ENCODE data around the gene UNC5A.

The UNC5A gene

DNA sequence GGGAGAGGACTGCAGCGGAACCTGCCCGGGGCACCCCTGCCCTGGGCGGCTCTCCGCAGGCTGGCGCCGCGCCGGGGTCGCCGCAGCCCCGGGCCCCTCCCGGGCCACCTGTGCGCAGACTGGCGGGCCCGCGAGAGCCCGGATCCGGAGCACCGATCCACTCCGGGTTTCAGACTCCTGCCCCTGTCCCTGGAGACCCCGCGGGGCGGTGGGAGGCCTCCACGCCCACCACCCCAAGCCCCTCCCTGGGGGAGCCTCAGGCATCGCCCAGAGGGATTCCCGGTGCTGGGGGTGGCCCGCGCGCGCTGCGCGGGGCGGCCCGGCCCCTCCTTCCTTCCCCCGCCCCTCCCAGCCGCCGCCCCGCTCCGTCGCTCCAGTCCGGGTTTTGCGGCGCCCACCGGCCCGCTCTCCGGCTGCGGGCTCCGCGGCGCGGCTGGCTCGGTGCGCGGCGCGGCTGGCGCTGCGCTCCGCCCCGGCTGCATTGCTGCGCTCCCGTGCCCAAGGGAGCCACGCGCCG lies at the start of gene UNC5A:
TSS of gene UNC5A (plus strand) at position 479 of the 517 bp plus-strand sequence. CDS start 192 bp downstream, outside the sequence.
- DNase-seq: no peak

DNA sequence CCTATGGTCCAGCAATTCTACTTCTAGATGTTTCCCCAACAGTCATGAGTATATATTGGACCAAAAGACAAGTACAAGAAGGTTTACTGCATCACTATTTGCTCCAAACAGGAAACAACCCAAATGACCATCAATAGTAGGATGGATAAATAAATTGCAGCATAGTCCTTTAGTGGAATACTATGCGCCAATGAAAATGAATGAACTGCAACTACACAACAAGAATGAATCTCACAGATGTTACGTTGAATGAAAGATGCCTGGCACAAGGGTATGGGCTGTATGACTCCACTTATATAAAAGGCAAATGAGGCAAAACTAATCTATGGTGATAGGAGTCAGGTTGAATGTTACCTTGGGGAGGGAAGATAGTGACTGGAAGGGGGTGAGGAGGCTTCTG lies 48.6 kb upstream of the UNC5A start:
- DNase-seq: no peak

DNA sequence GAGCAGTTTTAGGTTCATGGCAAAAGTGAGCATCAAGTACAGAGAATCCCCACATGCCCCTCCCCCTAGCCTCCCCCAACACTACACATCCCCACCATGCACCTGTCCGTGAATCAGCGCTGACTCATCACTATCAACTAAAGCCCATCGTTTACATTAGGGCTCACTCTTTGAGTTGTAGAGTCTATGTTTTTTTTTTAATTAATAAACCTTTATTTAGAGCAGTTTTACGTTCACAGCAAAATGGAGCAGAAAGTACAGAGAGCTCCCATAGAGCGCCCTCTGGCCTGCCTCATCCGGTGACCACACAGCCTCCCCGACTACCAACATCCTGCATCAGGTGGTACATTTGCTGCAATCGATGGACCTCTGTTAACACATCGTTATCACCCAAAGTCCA lies 47.9 kb upstream of the UNC5A start:
- no peak for DNase-seq

- DNase-seq: no peak
Measured at GRCh38 chr5:176765687-176766086, 44.7 kb upstream of the UNC5A start.

DNA sequence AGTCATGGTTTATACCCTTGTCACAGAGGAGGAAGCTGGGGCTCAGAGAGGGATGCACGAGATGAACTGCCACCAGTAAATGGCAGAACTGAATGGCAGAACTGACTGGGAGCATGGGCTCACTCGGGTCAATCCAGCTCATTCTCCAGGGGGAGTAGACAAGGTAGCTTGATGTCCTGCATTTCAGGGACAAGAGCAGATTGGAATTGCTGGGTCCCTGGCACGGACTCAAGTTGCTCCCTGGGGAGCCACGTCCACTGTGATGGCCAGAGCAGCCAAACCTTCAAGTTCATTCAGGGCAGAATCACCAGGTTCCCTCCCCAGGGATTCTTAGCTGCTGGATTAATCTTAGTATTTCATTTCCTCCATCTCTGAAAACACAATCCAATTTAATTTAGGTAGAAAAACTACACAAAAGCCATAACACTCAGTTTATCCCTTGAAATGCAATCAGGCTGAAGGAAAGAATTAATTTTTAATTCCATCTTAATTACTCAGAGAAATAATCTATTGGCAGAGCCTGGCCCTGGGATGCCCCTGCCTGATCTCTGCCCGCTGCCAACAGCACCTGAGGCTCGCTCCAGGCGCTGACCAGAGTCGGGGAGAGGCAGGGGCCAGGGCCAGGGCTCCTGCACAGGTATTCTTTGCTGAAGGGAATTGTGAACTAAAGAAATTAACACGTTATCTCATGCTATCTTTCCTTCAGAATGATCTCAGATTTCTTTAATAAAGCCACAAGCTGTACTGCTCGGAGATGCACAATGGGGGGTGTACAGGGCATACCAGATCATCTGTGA lies 42.0 kb upstream of the UNC5A start:
- DNase-seq: no peak

DNA sequence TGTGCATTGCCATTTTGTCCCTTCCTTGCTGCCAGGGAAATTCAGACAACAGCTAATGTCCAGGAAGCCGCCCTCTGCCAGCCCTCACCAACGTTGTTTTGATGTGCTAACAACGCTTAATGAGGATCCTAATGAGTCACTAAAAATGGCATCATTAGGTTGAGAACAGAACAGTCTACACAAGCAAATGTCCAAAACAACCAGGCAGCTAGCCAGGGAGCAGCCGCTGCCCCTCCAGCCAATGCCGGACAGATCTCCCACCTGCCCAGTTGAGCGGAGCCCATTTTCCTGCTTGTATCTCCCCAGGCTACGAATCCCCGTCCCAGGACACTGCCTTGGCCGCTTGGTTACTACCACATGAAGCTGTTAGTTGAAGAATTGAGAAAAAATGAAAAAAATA lies 40.4 kb upstream of the UNC5A start:
- DNase-seq: no peak

GRCh38 chr5:176770431-176770830 lies 39.9 kb upstream of the UNC5A start:
- no peak for DNase-seq

DNA sequence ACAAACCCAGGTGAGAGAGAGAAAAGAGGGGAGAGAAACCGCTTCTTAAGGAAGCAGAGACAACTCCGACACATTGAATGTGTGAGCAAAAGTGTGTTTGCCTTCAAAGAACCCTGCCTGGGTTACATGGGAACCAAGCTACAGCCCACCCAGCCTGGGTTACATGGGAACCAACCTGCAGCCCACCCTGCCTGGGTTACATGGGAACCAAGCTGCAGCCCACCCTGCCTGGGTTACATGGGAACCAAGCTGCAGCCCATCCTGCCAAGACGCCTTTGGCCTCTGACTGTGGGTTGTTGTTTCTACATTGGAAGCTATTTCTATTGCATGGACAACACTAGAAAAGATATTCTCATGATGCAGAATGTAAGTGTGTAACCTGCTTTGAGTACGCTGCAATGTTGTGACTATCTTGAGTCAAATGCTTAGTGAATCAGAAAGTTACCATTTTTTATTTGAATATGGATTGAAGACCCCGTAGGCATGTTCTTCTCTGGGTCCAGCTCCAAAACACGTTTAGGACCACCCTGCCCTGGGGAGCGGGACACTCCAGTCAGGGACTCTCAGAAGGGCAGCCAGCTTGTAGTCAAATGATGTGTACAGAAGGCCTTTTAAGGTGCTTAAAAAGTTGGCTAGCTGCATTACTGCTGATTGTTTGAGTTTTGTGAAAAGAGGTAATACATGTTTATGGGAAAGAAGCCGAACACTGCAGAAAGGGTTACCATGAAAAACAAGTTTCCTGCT lies 39.1 kb upstream of the UNC5A start:
- no peak for DNase-seq

DNA sequence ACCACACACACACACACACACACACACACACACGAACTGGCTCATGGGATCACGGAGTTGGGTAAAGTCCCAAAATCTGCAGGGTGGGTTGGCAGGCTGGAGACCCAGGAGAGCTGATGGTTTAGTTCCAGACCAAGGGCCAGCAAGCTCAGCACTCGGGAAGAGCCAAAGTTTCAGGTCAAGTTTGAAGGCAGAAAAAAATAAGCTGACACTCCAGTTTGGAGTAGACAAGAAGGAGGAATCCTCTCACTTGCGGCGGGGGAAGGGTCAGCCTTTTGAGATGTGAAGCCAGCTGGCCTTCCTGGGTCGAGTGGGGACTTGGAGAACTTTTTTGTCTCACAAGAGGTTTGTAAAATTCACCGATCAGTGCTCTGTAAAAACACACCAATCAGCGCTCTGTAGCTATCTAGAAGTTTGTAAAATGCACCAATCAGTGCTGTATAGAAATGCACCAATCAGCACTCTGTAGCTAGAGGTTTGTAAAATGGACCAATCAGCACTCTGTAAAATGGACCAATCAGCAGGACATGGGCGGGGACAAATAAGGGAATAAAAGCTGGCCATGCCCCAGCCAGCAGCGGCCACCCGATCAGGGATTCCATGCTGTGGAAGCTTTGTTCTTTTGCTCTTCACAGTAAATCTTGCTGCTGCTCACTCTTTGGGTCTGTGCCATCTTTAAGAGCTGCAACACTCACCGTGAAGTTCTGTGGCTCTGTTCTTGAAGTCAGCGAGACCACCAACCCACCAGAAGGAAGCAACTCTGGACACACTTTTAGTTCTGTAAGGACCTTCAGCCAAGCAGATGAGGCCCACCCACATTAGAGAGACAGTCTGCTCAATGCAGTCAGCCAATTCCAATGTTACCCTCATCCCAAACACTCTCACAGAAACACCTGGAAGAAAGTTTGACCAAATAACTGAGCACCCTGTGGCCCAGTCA lies 37.8 kb upstream of the UNC5A start:
- DNase-seq: no peak

- no peak for DNase-seq
Measured at GRCh38 chr5:176773408-176774035, 36.8 kb upstream of the UNC5A start.

DNA sequence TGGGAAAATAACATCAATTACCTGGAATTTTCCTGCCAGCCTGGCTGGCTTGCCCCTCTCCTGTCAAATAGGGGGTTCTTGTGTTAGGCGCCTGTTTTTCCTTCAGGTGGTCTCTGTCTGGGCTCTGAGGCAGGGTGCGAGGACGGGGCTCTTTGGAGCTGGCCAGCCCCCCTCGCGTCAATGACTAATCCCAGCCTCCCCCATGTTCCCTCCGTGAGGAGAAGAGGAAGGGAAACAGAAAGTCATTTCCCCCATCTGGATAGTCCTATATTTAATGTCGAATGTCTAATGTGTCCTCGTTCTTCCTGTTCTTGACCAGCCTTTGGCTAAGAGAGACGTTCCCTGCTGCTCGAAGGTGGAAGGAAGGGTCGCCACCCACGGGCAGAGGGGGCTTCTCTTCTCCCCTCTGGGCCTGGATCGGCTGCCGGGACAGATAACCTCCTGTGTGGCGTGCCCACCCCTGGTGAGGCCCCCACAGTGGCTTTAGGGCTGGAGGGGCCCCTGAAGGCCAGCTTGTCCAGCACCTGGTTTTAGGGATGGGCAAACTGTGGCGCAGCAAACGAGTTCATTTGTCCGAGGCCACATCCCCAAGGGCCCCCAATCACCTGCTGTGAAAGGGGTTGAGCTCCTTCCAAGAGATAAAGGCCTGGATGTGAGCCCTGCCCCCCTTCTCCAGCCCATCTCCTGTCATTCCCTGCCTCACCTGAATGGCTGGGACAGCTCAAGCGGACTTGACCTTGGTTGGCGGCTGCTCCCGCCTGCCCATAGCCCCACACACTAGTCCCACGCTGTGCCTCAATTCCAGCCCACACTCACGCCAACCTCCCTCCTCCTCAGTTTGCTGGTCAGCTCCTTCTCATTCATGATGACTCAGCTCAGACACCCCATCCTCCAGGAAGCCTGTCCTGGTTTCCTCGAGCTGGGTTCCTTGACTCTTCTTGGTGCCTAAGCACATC lies 35.9 kb upstream of the UNC5A start:
- no peak for DNase-seq

DNA sequence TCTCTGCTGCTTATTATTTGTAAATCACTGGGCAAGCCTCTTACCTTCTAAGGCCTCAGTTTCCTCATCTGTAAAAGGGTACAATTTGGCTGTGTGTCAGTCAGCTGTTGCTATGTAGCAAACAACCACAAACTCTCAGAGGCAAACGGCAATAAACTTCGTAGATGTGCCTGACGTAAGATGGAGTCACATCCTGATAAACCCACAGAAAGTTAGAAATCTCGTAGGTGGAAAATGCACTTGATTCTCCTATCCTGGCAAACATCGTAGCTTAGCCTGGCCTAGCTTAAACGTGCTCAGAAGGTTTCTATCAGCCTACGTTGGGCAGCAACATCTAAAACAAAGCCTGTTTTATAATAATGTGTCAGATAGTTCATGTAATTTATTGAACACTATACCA lies 35.0 kb upstream of the UNC5A start:
- DNase-seq: no peak

- DNase-seq: no peak
Measured at GRCh38 chr5:176776141-176776865, 34.1 kb upstream of the UNC5A start.

DNA sequence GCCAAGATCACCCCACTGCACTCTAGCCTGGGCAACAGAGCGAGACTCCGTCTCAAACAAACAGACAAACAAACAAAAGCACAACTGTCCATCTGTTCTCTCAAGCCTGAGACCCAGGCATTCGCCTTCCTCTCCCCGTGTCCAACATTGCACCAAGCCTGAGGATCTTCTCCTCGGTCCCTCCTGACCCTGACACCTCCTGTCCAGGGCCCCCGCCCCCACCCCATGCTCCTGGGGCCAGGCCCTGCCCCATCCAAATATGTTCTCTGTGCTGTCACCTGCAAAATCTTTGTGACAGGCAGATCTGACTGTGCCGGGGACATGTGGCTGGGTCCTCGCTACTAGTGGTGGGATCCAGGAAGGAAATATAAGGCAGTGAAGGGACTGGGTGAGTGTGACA lies 33.4 kb upstream of the UNC5A start:
- no peak for DNase-seq

- no peak for DNase-seq
Measured at GRCh38 chr5:176778921-176779465, 31.4 kb upstream of the UNC5A start.

GRCh38 chr5:176779537-176779936 lies 30.8 kb upstream of the UNC5A start:
- DNase-seq: no peak

DNA sequence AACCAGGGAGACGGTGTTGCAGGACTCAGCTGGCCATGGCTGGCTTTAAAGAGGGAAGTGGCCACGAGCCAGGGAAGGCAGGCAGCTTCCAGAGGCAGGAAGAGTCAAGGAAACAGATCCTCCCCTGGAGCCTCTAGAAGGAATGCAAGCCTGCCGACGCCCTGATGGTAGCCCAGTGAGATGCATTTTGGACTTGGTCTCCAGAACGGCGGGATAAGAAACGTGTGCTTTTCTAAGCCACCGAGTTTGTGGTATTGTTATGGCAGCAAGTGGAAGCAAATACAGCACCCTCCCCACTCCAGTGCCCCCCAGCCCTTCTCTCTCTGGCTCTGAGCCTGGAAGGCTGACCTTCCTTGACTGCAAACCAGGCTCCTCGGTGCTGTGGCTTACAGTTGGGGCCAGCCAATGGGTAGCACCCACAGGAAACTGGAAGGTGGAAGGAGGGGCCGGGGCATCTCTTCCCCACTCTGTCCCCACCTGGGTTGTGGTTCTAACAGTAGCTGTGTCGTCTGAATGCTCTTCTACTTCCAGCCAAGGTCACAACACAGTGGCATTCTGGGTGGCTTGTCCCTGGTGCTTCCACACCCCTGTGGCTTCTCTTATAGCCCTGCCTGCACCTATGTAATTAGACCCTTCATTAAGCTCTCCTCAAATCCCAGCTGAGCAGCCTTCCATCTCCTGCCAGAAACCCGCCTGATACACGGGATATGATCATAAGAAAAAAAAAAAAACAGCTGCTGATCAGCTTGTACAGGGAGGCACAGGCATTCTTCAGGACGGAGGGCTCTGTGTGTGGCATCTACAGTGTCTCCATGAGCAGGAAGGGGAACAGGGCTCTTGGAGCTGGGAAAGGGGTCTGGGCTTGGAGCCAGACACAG lies 29.9 kb upstream of the UNC5A start:
- no peak for DNase-seq

GRCh38 chr5:176781054-176781375 lies 29.3 kb upstream of the UNC5A start:
- DNase-seq: no peak

Measured in NCI-H510A (cell line).